ENCODE results near the gene PLCD1.

GRCh38 chr3:38026856-38027255 lies 2.6 kb downstream of the PLCD1 start:
- TF ChIP-seq CTCF (IDR thresholded peaks at IDR 0.05): no peak
- no peak for TF ChIP-seq POLR2A (IDR thresholded peaks at IDR 0.05)
